Esophagus squamous epithelium (tissue), 4 donors: ENCODE measurements around the gene WBP1L.

Experiments
- POLR2A ChIP-seq, 4 donors: fragments of 450-650 bp; IDR thresholded peaks; one replicate each; pipeline ENCODE4 v1.6.1; 2017; ENCODE audit warnings: antibody characterized with exemption in 4 of 4, mild to moderate bottlenecking in 4 of 4, moderate library complexity in 3 of 4
- TF ChIP-seq, protein P1 (sequence below), 6 experiments: fragments of 450-650 bp in 4 of 6; fragments of 200-600 bp in 2 of 6; sonication (generic) in 2 of 6; IDR thresholded peaks; one replicate each; pipeline ENCODE4 v1.5.1; 2016 to 2019; ENCODE audit warnings: antibody characterized with exemption in 6 of 6, mild to moderate bottlenecking in 4 of 6, moderate library complexity in 4 of 6

DNA sequence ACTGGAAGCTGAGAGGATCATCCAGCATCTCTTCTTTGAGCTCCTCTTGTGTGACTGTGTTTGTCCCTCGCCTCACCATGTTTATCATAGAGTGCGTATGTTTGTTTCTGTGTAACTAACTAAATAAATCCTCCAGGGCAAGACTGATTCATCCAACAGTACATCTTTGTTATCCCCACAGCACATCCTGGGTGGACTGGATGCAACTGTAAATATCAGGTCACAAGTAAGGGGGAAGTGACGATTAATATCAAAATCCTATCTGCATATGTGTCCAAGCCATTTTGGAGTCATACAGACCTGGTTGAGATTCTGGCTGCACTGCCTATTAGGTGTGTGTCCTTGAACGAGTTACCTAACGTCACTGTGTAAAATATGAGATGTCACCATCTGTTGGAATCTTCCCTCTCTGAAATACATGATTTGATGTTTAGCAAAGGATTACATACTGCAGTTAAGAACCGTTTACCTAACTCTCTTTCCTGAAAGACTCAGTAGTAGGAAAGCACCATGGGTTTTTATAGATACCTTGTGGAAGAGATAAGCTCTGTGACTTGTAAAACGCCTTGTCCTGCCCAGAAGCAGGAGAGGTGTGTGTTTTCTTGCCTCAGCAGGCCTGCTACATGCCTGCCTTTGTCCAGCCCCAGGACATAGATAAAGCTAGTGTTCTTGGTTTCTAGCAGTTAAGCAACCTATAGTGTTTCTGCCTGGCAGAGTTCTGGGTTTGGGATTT, 25.8 kb downstream of the WBP1L start:
- TF ChIP-seq, protein P1, sequence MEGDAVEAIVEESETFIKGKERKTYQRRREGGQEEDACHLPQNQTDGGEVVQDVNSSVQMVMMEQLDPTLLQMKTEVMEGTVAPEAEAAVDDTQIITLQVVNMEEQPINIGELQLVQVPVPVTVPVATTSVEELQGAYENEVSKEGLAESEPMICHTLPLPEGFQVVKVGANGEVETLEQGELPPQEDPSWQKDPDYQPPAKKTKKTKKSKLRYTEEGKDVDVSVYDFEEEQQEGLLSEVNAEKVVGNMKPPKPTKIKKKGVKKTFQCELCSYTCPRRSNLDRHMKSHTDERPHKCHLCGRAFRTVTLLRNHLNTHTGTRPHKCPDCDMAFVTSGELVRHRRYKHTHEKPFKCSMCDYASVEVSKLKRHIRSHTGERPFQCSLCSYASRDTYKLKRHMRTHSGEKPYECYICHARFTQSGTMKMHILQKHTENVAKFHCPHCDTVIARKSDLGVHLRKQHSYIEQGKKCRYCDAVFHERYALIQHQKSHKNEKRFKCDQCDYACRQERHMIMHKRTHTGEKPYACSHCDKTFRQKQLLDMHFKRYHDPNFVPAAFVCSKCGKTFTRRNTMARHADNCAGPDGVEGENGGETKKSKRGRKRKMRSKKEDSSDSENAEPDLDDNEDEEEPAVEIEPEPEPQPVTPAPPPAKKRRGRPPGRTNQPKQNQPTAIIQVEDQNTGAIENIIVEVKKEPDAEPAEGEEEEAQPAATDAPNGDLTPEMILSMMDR (IDR thresholded peaks at IDR 0.05) = no peak
- TF ChIP-seq POLR2A (IDR thresholded peaks at IDR 0.05) = no peak
